Left colon (tissue), 2 donors: ENCODE results near the gene VARS1. TPM values are rescaled to one million over a fixed set of nuclear protein-coding genes. Genes with fewer than 3 reads are reported as not detected.
"Not testable (repeated sequence)": the region's sequence is repeated elsewhere in the genome, so short reads cannot be mapped to it uniquely, and the experiment has no call there.

Source experiments
- ATAC-seq: fragments of 200-7000 bp; cut with Tn5 transposase; one replicate; pipeline ENCODE4 v1.9.1; 2020; ENCODE audit warnings: mild to moderate bottlenecking, moderate library complexity
- DNase-seq, 2 donors: peaks; one replicate each; pipeline ENCODE4 v3.0.0-alpha.2; 2020
- intact Hi-C, 2 donors: fragments of 100-400 bp; cut with DNase I in 1 of 2; cut with micrococcal nuclease in 1 of 2; formaldehyde crosslinking; loops; one replicate each; pipeline versions ENCODE4 v1.11.2 to v1.14.0; 2022; cut with DNase I, micrococcal nuclease
- total RNA-seq, 2 donors: library from RNA; stranded (reverse); fragmentation: NEBNext Ultra II Directional; extraction: Animal tissue kit (Norgen Biotek cat#: 25700); gene quantifications; one replicate each; pipeline ENCODE4 v1.2.1, GENCODE V29; 2021
- donor health status: DM: no; HTN: no; CAD: no.
- donor health status: DM: yes; HTN: yes; CAD: no.

The VARS1 gene
- total RNA-seq, 2 donors from 2014 or later = 35.3 to 58.1 TPM

- DNase-seq, ATAC-seq, intact Hi-C loops: not testable (repeated sequence)
Observed at GRCh38 chr6:31801031-31801927, 5.7 kb upstream of the VARS1 start.

GRCh38 chr6:31799781-31800180 lies 4.2 kb upstream of the VARS1 start:
- intact Hi-C loops = no loop called here
- no peak for DNase-seq
- no peak for ATAC-seq

GRCh38 chr6:31797588-31797987 lies 2.0 kb upstream of the VARS1 start:
- DNase-seq (no peak), ATAC-seq (no peak)
- intact Hi-C loops = no loop called here

- DNase-seq (no peak), ATAC-seq (no peak)
- intact Hi-C loops = no loop called here
Observed at GRCh38 chr6:31796993-31797385, 1.4 kb upstream of the VARS1 start.

GRCh38 chr6:31794866-31795615 lies 511 bp downstream of the VARS1 start:
- ATAC-seq (peak; percentile 26), DNase-seq (no peak)
- intact Hi-C loops = no loop called here

- intact Hi-C loops = no loop called here
- DNase-seq (no peak), ATAC-seq (no peak)
Observed at GRCh38 chr6:31794294-31794865, 1.2 kb downstream of the VARS1 start.

- ATAC-seq, DNase-seq, intact Hi-C loops: not testable (repeated sequence)
Observed at GRCh38 chr6:31793927-31794245, 1.7 kb downstream of the VARS1 start.

GRCh38 chr6:31792761-31793171 lies 2.8 kb downstream of the VARS1 start:
- intact Hi-C loops = no loop called here

GRCh38 chr6:31792090-31792374 lies 3.5 kb downstream of the VARS1 start:
- intact Hi-C loops = no loop called here
- DNase-seq (no peak), ATAC-seq (no peak)

More at GRCh38 chr6:31792761-31793171, 2.8 kb downstream of the VARS1 start:
- no peak for ATAC-seq
- DNase-seq = no peak

- intact Hi-C loops = no loop called here
- DNase-seq (peak in 1 of 2 donors; percentile 62), ATAC-seq (no peak)
Observed at GRCh38 chr6:31791324-31792089, 4.0 kb downstream of the VARS1 start.

GRCh38 chr6:31785475-31785874 lies 10.1 kb downstream of the VARS1 start:
- DNase-seq (no peak), ATAC-seq (no peak)
- intact Hi-C loops = no loop called here

- ATAC-seq (no peak), DNase-seq (no peak)
- intact Hi-C loops = no loop called here
Observed at GRCh38 chr6:31784098-31784925, 11.2 kb downstream of the VARS1 start.

- no peak for DNase-seq
- no peak for ATAC-seq
- intact Hi-C loops = no loop called here
Observed at GRCh38 chr6:31782126-31782855, 13.3 kb downstream of the VARS1 start.

GRCh38 chr6:31781244-31782125 lies 14.1 kb downstream of the VARS1 start:
- ATAC-seq (no peak), DNase-seq (no peak)
- intact Hi-C loops = no loop called here

GRCh38 chr6:31780507-31781243 lies 14.9 kb downstream of the VARS1 start:
- ATAC-seq (no peak), DNase-seq (no peak)
- intact Hi-C loops = no loop called here

GRCh38 chr6:31779908-31780307 lies 15.6 kb downstream of the VARS1 start:
- intact Hi-C loops = no loop called here
- ATAC-seq = no peak
- DNase-seq = no peak
